ENCODE results near the gene EMC9. TPM values are rescaled to one million over a fixed set of nuclear protein-coding genes. Genes with fewer than 3 reads are reported as not detected.
A peak's percentile ranks its signal among the peaks of the same experiment; 100 is the strongest.

EMC9 gene
- total and polyA plus RNA-seq, 2 of the 8 experiments (the other 6 are each of a cell fraction or from before 2014, with no cell fraction given) = 38.4 to 47.2 TPM

DNA sequence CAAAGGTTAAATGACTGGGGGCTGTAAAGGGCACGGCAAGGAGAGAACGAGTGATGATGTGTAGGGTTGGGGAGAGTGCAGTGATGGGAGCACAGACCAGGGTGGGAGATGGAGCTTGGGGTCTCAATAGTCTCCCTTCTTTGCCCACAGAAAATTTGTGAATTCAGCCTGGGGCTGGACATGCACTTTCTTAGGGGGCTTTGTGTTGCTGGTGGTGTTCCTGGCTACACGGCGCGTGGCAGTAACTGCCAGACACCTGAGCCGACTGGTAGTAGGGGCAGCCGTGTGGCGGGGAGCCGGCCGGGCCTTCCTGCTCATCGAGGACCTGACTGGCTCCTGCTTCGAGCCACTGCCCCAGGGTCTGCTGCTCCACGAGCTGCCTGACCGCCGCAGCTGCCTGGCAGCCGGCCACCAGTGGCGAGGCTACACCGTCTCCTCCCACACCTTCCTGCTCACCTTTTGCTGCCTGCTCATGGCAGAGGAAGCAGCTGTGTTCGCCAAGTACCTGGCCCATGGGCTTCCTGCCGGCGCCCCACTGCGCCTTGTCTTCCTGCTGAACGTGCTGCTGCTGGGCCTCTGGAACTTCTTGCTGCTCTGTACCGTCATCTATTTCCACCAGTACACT, 9.2 kb downstream of the EMC9 start:
- Histone ChIP-seq H4K91ac (replicated peaks; ENCODE audit: insufficient read length, low read length) (no peak overlapping the region), H3K56ac (replicated peaks; ENCODE audit: insufficient read length, low read depth, low read length) (no peak overlapping the region), H3K4me1 (replicated peaks in 1 of 4; ENCODE audit: control insufficient read depth in 3 of 4, insufficient read depth in 4 of 4, low read length in 3 of 4) (peaks cover 0 to 10% (median 5%) of the 10 kb centered on the region in 4 experiments; a peak in 4 of 7 replicates), H3K9me3 (ENCODE audit: insufficient read depth in 2 of 2, low read depth in 1 of 2, low read length in 1 of 2) (no peaks in the 10 kb centered on the region), H3K9ac (replicated peaks in 1 of 4; ENCODE audit: extremely low read depth in 1 of 4, low read depth in 3 of 4, low read length in 3 of 4) (peak overlapping the region in 1 of 4 experiments; percentile 15; a peak in 2 of 7 replicates), H2BK15ac (ENCODE audit: low read length) (no peak overlapping the region), H3K79me2 (ENCODE audit: control insufficient read depth in 1 of 2, insufficient read depth in 2 of 2, low read length in 2 of 2) (no peaks in the 10 kb centered on the region), H2BK12ac (ENCODE audit: low read depth, low read length) (peak overlapping the region; percentile 29; the same call in 1 of the 2 replicates), H3K4ac (replicated peaks; ENCODE audit: insufficient read length, low read depth, low read length) (no peak overlapping the region), H2BK20ac (ENCODE audit: low read length) (no peak overlapping the region), H2BK120ac (replicated peaks; ENCODE audit: low read depth, low read length) (no peak overlapping the region), H3K23me2 (ENCODE audit: low read depth, low read length) (peaks cover 5% of the 10 kb centered on the region; the same call in 1 of the 2 replicates), H4K5ac (ENCODE audit: insufficient read length, low read depth, low read length) (no peak overlapping the region), H2AFZ (ENCODE audit: low read length) (no peak overlapping the region), H3K14ac (ENCODE audit: insufficient read length) (no peak overlapping the region), H3K27me3 (replicated peaks in 1 of 4; ENCODE audit: control insufficient read depth in 3 of 4, extremely low read depth in 1 of 4, insufficient read depth in 3 of 4, low read length in 3 of 4) (no peaks in the 10 kb centered on the region), H4K20me1 (replicated peaks in 1 of 2; ENCODE audit: control insufficient read depth in 1 of 2, insufficient read depth in 2 of 2, low read length in 2 of 2) (no peaks in the 10 kb centered on the region), H3K27ac (ENCODE audit: low read depth, low read length) (0 out of 2 replicates have a peak overlapping the region, but pooled peaks have one; percentile 15), H2AK5ac (ENCODE audit: low read depth, low read length) (no peak overlapping the region), H3K23ac (ENCODE audit: insufficient read length) (no peak overlapping the region), H3K18ac (ENCODE audit: extremely low read depth, low read length) (no peak overlapping the region; the same call in 1 of the 2 replicates), H4K8ac (ENCODE audit: extremely low read depth, insufficient read depth, low read length) (no peak overlapping the region), H3K79me1 (ENCODE audit: low read depth, low read length) (no peaks in the 10 kb centered on the region), H3K36me3 (ENCODE audit: control insufficient read depth in 2 of 4, insufficient read depth in 4 of 4, low read length in 3 of 4) (no peaks in the 10 kb centered on the region), H2BK5ac (ENCODE audit: low read depth, low read length) (peak overlapping the region; percentile 60; the same call in 1 of the 2 replicates), H3K4me2 (ENCODE audit: insufficient read depth in 1 of 2, low read depth in 2 of 2, low read length in 2 of 2) (no peak overlapping the region), H3K4me3 (ENCODE audit: extremely low read depth in 1 of 4, insufficient read depth in 2 of 4, low read depth in 3 of 4, low read length in 4 of 4) (no peak overlapping the region)
- ChIA-PET POLR2A (ENCODE audit: partially characterized antibody) (interaction anchor here (0.9 to 11.1 kb wide), 8 partner anchors 9 to 82 kb away, joined by 3 to 100 read pairs (median 6); partner anchors contain the start of genes DCAF11, EMC9 and NRL), CTCF (ENCODE audit: partially characterized antibody) (interaction anchor here (0.8 kb wide), 1 partner anchor 47 kb away, joined by 3 read pairs; no protein-coding TSS in a partner anchor)
- TF ChIP-seq, protein P1, sequence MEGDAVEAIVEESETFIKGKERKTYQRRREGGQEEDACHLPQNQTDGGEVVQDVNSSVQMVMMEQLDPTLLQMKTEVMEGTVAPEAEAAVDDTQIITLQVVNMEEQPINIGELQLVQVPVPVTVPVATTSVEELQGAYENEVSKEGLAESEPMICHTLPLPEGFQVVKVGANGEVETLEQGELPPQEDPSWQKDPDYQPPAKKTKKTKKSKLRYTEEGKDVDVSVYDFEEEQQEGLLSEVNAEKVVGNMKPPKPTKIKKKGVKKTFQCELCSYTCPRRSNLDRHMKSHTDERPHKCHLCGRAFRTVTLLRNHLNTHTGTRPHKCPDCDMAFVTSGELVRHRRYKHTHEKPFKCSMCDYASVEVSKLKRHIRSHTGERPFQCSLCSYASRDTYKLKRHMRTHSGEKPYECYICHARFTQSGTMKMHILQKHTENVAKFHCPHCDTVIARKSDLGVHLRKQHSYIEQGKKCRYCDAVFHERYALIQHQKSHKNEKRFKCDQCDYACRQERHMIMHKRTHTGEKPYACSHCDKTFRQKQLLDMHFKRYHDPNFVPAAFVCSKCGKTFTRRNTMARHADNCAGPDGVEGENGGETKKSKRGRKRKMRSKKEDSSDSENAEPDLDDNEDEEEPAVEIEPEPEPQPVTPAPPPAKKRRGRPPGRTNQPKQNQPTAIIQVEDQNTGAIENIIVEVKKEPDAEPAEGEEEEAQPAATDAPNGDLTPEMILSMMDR (IDR thresholded peaks at IDR 0.05; ENCODE audit: control extremely low read depth in 1 of 3, insufficient read depth in 1 of 3, low read depth in 1 of 3, low read length in 3 of 3) = no peak
- TF ChIP-seq KDM5A (IDR thresholded peaks at IDR 0.05; ENCODE audit: low read length) = no peak
- TF ChIP-seq POLR2A (IDR thresholded peaks at IDR 0.05; ENCODE audit: control extremely low read depth in 1 of 2, low read depth in 2 of 2, low read length in 2 of 2) = no peak
- TF ChIP-seq MAFK (IDR thresholded peaks at IDR 0.05; ENCODE audit: low read depth, low read length) = no peak
- TF ChIP-seq CBX5 (IDR thresholded peaks at IDR 0.05; ENCODE audit: low read depth, low read length) = no peak
- no peak for TF ChIP-seq HDAC2 (IDR thresholded peaks at IDR 0.05; ENCODE audit: borderline replicate concordance in 1 of 2, low read depth in 2 of 2, low read length in 2 of 2)
- TF ChIP-seq POLR2AphosphoS5 (IDR thresholded peaks at IDR 0.05; ENCODE audit: low read depth, low read length) = no peak
- no peak for TF ChIP-seq EP300 (IDR thresholded peaks at IDR 0.05; ENCODE audit: borderline replicate concordance in 1 of 2, low read depth in 2 of 2, low read length in 2 of 2)
- TF ChIP-seq TAF7 (optimal IDR thresholded peaks at IDR 0.05; ENCODE audit: borderline replicate concordance, low read depth, low read length) = no peak
- whole genome bisulfite sequencing, 2 experiments (ENCODE audit: extremely low coverage in 1 of 2, insufficient coverage in 1 of 2, insufficient read length in 1 of 2, insufficient replicate concordance in 2 of 2, low coverage in 1 of 2, low lambda C conversion rate in 2 of 2, missing lambda C conversion rate in 1 of 2) = 87% methylated on average over 23 of the region's 24 CpGs; no CpG with 5 or more reads in 1 of the 2 experiments
- FAIRE-seq (no peak), DNase-seq (ENCODE audit: low read depth in 1 of 2, low spot score in 2 of 2) (no peak)

Measured in H1 (cell line).